HG03045 (cell line): ENCODE data around the gene HOXD4.

Experiments
- ATAC-seq: cut with Tn5 transposase; IDR thresholded peaks from one replicate; pipeline ENCODE4 v1.9.1; 2021; ENCODE audit warnings: mild to moderate bottlenecking, moderate library complexity; ENCODE audit not compliant: unreplicated experiment

Gene HOXD4

DNA sequence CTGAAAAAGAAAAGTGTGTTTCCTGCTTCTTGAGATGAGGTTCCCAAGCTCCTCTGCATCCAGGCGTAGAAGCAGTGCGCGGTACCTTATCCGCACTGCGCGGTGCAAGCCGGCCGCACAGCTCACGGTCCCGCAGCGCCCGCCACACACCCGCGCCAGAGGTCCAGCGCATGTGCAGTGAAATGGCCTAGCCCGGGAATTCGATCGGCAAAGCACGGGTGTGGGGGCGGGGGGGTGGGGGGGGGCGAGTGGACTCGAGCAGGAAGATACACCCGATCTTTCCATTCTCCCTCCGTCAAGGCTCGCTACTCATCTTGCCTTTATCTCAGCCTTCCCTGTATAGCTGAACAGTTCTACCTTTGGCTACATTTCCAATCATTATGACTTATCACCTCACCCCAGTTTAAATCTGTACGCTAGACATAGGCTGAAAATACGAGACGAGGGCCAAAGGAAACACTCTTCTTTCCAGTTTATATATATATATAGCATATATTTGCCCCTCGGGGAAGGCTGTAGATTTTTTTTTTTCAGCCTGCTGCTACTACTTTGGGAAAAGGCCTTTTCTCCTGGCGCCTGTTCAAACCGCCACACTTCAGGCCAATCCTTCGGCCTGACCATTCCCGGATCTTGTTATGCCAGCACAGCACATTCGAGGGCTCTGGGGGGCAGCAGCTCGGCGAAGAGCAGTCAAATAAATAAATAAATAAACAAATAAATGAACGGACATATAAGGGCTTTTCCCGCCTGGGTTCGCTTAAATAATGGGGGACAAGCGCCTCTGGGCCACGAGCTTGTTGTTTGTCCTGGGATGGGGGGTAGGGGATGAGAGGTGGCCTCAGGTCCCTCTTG, 11.5 kb upstream of the HOXD4 start:
- no peak for ATAC-seq

DNA sequence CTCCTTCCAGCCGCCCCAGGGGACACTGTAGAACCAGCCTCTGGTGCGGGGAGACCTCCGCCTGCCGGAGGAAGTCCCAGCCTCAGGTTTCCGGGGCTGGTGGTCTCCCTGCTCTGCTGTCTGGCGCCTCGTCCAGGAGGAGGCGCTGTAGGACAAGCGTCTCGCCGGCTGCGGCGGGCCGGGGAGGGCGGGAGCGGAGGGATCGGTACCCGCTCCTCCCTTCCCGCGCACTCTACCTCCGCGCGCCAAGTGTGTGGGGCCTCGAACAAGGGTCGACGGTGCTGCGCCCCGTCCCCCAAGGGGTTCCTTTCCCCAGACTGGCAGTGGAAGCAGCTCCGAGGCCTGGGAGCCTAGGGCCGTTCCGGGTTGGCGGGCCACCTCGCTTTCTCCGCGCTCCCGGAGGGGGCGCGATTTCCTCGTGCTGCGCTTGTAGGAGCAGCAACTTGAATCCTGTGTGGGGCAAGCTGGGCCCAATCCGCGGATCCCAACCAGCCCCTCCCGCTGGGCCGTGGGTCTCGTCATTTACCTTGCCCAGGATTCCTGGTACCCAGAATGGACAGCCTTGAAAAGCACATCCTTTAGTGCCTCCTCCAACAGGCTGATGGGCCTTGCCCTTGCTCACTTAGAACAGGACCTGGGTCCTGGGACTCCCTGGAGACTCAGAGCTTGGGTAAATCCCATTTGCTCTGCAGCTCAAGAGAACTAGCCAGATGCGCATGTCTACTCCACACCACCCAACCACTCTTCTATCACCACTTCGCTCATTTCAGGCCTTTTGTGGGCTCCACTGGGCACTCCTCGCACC, 10.6 kb upstream of the HOXD4 start:
- ATAC-seq, result peak; percentile 86

DNA sequence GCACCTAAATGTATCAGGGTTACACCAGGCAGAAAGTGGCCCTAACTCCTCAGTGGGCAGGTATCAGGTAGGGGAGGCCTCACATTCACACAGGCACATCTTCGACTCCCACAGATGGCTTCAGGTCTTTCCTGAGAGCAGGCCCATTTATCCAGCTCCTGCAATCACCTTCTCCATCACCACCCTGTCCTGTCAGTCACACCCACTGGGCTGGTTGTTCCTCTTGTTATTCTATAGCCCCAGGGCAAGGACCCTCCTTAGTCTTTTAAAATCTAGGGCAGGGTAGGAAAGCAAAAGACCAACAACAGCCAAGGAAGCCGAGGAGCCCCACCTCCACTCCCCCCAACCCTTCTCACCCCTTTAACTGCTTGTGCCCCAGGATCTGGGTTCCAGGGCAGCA, 9.1 kb upstream of the HOXD4 start:
- ATAC-seq, result no peak

DNA sequence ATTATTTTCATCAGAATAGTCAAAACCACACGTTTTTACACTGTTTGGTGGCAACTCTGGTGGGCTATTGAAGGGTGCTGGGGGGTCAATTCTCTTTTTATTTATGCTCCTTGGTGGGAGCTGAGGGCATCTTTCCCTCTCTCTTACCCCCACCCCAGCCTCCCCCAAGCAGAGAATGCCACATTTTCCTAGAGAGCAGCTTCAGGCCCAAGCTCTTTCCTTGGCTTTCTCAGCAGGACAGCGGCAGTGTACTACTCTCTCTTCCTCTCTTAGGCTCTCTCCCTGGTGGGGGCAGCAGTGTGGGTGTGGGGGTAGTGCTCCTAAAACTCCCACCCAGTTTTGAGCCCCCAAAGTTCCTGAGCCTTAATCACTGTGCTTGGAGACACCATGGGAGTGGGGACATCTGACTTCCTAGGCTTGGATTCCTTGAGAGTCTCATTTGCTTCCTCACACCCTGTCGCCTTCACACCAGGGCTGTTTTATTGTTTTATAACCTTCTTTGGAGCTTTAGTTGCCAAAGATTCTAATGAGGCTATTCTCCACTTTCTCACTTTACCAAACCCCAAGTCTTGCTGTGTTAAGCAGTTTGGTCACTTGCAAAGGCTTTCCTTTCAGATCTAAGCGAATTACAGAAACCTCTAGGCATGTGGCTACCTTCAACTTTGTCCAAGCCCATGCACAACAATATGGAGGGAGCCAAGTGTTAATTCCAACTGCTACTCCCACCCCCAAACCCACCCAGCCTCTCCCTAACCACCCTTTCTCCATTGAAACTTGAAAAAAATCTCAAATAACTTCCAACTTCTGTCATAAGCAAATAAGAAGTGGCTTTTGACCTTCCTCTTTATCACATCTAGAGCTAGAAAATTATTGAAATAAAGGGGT, 6.0 kb upstream of the HOXD4 start:
- ATAC-seq, result no peak

DNA sequence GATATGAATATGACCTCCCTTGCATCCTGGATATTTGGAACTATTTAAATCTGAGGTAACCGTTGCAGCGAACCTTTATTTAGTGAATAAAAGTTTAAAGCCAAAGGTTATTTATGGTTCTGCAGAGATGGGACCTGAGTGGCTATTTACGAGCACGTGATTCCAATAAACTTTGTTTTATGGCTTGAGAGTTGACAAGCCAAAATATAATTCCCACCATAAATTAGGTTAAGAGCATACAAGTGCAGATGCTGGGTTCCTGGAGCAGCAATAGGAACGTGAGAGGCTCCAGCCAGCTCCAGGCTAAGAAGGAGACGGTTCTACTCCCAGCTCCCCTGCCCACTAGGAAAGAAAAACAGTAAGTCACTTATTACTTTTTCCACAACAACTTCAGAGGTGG, 5.2 kb upstream of the HOXD4 start:
- no peak for ATAC-seq

DNA sequence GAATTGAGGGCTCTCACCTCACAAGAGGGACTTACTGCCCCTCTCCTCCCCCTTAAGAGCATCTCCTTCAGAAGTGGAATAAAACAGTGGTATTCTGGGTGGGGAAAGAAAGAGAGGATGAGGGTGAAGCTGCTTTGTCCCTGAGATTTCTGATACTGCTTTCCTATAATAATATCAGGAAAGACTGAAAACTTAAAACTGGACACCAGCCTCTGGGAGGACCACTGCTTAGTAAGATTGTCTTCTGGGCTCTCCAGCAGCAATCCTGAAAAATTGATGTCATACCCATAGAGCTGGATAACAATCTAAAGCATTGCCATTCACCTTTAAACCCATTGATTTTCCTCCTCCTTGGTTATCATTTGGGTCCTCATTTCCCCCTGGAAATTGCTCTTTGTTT, 4.7 kb upstream of the HOXD4 start:
- no peak for ATAC-seq

DNA sequence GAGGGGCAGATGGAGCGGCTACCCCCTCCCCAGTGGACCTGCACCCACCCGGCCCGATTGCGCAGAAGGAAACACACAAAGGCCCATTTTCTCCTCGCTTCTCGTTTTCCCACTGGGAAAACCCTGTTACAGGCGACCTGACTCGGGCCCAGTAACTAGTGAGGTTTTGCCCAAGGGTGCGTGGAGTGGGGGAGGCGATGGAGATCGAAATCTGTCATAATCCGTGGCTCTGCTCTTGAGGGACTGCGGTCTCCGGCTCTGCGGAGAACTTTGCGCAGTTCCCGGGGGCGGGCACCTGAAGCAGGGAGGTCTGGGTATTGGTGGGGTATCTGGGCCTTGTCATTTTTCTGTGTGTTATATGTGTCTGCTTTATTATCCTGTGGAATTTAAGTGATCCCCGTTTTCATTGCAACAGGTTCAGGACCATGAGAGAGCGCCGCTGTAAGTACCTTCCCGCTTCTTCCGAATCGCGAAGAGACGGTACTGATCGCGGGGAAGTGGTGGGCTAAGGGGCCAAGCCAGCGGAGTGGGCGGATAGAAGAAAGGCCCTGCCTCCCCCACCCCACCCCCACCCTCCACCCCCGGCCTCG, 4.0 kb upstream of the HOXD4 start:
- ATAC-seq, result no peak

DNA sequence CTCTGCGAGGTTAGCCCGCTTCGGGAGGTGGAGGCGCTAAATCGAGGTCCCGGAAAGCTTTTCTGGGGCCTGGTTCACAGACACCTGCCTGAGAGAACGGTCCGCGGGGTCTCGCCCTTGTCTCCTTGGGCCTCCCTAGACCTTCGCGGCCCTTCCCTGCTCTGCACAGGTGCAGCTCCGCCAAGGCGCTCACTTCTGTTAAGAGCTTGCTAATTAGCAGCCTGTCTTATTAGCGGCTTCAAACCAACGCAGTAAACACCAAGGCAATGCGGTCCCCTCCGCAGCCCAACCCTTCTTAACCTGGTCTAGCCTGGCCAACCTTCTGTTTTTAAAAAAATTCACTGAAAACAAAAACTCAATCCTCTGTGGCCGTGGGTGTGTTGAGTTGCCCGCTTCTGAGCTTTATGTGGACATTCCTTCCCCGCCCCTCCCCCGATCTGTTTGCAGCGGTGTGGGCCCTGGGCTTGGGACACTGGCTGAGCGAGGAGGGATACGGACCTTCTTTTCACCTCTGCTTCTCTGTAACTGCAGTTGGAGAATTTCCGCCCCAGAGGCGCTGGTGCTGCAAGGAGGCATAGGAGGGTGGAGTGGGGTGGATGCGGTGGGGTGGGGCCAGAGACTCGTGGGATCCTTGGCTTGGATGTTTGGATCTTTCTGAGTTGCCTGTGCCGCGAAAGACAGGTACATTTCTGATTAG, 3.4 kb upstream of the HOXD4 start:
- no peak for ATAC-seq

DNA sequence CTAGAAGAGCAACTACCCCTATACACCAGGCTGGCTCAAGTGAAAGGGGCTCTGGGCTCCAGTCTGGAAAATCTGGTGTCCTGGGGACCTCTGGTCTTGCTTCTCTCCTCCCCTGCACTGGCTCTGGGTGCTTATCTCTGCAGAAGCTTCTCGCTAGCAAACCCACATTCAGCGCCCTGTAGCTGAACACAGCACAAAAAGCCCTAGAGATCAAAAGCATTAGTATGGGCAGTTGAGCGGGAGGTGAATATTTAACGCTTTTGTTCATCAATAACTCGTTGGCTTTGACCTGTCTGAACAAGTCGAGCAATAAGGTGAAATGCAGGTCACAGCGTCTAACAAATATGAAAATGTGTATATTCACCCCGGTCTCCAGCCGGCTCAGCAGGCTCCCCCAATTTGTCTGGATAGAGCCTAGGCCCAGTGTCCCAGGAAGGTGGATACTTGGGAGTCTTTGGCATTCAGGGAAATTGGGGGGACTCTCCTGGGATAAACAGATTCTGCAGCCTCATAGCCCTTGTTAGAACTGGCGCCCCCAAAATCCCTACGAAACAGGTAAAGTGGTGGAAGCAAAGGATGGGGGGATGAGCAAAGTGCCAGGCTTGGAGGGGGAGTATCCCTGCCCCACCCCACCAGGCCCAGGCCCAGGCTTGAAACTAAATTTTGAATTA, 2.5 kb upstream of the HOXD4 start:
- no peak for ATAC-seq

DNA sequence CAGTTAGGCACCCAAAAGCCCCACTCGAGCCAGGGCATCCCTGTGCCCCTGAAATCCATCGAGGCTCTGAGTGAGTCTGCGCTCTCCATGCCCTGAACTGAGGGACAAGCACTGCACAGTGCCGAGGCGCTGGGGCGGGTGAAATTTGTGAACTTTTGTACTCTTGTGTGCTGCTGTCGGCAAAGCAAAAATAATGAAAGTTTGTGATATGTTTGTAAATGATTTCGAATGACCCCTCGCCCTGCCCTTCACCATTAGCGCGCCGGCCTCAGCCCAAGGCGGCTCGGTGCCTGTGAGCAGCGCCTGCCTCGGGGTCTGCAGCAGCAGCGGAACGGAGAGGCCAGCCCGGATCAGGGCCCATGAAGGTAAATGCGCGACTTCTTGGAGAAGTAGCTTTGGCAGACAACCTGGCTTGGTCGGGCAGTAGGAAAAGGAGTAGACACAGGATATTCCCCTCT, 1.8 kb upstream of the HOXD4 start:
- no peak for ATAC-seq

DNA sequence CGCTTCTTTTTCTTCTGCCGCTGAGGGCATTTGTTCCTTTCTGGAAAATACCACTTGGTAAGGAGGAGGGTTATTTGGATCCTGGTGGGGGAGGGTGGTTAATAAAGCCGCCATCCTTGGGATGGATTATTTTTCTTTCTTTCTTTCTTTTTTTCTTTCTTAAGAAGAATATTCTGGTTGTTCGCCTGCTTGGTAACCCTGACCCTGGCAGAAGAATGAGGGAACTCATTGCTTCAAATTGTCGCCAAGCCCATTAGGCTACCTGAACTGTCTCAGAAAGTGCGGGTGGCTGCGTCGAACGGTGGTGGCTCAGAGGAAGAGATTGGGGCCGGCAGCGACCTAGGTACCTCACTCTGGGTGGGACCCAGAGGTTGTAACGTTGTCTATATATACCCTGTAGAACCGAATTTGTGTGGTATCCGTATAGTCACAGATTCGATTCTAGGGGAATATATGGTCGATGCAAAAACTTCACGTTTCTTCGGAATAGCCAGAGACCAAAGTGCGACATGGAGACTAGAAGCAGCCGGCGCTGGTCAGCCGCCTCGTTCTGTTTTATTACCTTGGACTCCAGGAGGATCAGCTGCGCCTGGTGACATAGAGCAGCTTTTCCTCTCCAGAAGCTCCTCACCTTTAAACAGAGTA, 1.3 kb upstream of the HOXD4 start:
- ATAC-seq, result no peak

DNA sequence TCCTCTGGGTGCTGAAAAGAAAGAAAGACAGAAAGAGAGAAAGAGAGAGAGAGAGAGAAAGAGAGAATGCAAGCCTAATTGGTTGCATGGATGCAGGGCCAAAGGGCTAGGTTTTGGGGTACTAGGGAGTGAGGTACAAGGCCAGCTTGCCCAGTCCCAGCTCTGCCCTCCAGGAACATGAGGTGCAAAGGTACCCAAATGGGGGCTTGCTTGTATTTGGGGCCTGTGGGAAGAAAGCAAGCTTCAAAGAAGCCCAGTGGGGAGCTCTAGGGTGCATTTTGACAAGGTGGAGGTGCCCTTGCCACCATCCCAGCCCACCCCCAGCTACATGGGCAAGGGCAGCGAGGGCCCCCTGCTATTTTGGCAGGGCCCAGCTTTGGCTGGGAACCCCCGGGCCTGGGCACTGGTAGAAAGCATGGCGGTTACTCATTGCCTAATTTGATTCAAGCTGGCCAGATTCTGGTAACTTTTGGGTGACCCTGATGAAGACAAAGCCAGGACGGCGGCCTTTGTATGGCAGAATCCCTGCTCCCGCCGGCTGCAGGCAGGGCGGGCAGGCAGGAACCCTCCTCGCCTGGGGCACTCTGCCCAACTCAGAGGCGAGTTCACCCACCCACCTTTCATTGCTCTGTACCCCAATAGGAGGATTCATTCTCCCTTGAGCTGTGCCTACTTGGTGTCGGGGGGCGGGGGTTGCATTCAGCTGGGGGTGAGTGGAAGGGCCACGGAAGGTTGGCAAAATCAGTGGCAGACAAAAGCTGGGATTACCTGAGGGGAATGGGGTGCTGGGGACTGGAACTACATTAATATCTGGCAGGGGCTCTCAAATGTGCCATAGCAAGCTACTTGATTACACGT, 537 bp upstream of the HOXD4 start:
- no peak for ATAC-seq

DNA sequence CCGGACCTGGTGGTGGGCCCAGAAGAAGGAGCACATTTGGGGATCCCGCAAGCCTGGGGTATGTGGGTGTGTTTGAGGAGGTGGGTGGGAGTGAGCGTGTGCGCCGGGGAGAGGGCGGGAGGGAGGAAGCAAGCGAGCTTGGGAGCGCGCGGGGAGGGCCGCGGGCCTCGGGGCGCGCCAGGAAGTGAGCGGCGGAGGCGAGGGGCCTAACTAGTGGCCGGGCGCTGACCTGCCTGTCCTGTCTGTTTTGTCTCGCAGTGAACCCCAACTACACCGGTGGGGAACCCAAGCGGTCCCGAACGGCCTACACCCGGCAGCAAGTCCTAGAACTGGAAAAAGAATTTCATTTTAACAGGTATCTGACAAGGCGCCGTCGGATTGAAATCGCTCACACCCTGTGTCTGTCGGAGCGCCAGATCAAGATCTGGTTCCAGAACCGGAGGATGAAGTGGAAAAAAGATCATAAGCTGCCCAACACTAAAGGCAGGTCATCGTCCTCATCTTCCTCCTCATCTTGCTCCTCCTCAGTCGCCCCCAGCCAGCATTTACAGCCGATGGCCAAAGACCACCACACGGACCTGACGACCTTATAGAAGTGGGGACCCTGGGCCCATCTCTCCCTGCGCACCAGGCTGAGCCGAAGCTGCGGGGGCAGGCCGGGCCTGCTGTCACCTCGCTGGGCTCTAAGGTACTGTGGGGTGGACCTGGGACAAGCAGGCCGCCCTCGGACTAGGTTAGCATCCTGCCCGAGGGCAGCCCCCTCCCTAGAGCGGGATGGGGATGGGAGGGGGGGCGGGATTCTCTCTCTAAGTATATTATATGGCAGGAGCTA, 1.2 kb downstream of the HOXD4 start:
- no peak for ATAC-seq

DNA sequence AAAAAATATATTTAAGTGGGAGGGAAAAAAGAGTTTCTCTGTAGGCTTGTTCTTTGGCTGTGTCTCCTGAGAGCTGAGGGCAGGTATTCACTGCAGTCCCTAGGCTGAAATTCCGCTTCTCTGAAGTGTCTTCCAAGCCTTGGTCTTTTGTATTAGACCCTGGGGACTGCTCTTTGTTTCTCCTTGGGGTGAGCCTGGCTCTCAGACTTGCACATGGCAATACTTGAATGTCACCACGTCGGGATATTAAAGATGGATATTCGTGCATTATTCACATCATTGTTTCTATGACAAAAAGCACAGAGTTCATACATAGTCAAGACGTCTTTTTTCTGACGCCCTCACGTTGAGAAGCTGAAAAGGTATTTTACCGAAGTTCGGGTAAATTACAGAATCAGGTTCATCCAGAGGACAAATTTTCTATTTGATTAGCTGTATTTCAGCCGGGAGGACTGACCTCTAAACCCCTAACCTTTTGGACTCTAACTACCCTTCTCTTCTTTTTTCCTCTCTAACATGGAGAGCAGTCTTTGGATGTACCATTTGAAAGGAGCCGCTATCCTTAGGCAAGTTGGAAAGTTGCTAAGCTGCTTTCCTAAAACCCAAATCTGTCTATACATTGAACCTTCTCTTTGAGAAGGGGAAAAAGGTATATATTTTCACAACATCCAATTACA, 3.4 kb downstream of the HOXD4 start:
- ATAC-seq, result no peak

DNA sequence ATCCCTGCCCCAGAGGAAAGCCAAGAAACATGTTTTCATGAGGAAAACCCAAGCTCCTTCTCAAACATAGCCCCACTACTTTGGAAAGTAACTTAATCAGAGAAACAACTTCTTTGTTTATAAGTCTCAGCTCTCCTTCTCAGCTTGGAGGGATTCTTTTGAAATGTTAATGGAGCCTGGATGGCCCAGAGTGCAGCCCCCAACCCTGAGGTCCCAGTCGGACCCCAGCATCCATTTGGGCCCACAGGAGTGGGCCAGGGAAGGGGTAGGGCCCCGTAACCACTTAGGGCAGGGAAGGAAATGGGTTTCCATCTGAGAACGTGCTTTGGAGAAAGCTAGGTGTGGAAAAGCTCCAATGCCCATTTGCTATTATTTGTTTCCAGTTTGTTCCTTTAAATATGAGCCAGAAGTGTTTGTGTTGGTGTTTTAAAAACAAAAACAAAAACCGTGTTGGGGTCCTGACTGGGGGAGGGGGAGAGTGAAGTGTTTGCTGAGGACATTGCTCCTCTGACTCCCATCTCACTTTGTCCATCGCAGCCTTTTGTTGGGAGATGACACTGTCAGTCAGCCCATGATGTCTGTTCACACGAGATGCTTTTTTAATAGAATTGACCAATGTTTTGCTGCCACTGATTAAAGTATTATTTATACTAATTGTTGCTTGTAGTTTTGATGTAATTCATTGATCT, 4.2 kb downstream of the HOXD4 start:
- no peak for ATAC-seq

DNA sequence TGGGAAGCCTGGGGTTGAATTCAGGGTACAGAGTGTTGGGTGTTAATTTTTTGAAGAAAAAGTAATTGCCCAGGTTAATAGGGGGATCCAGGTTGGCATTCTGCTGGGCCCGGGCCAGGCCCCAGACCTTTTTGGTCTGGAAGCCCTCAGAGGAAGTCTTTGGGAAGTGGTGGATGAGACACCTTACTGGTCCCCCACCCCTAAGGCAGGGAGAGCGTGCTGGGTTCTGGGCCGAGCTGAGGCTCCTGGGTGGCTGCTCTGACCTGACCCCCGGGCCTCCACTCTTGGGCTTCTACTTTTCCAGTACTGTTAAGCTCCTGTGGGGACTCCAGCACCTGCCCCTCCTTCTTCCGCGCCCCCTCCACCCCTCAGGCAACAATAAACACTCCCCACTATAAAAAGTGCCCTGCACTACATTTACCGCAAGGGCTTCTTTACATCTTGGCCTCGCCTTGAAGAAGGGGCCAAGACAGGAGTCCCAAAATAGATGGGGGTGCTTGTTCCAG, 5.0 kb downstream of the HOXD4 start:
- ATAC-seq, result no peak
